ENCODE data around the gene FZD2. TPM values are rescaled to one million over a fixed set of nuclear protein-coding genes. Genes with fewer than 3 reads are reported as not detected.

Gene FZD2
- total and polyA plus RNA-seq, 9 of the 15 experiments (the other 6 are each of a cell fraction or from before 2014, with no cell fraction given), result 0.03 to 4.5 (median 1.1) TPM; not detected in 1

- 0 out of 2 replicates have a peak, but pooled peaks have one; percentile 16 for TF ChIP-seq ZNF592 (IDR thresholded peaks at IDR 0.05)
- TF ChIP-seq CBX2 (IDR thresholded peaks at IDR 0.05; ENCODE audit: insufficient read depth, low read length, poor library complexity, severe bottlenecking), result no peak
- no peak for TF ChIP-seq TFAM (CRISPR knock-in tag; conservative IDR thresholded peaks at IDR 0.05)
- no peak for TF ChIP-seq ZNF134 (CRISPR knock-in tag; conservative IDR thresholded peaks at IDR 0.05)
- peak; percentile 97 for TF ChIP-seq ZFP91 (CRISPR knock-in tag; IDR thresholded peaks at IDR 0.05)
- peak; percentile 61 for TF ChIP-seq FOXM1 (IDR thresholded peaks at IDR 0.05; ENCODE audit: low read depth)
- TF ChIP-seq FOXM1 (CRISPR knock-in tag; IDR thresholded peaks at IDR 0.05; ENCODE audit: low read depth), result no peak
- peak; percentile 22; the same call in 1 of the 2 replicates for TF ChIP-seq SMARCE1 (IDR thresholded peaks at IDR 0.05)
- 0 out of 2 replicates have a peak, but pooled peaks have one; percentile 15 for TF ChIP-seq ZNF384 (IDR thresholded peaks at IDR 0.05; ENCODE audit: low read depth, low read length)
- TF ChIP-seq BRD4 (IDR thresholded peaks at IDR 0.05), result peak; percentile 66; the same call in 1 of the 2 replicates
Observed at GRCh38 chr17:44556166-44556831, 985 bp upstream of the FZD2 start (continued).

Data from K562 (cell line).